HG02870 (cell line): ENCODE measurements around the gene TMED4.

Source experiments
- ATAC-seq: cut with Tn5 transposase; IDR thresholded peaks from one replicate; pipeline ENCODE4 v1.9.1; 2021; ENCODE audit warnings: mild to moderate bottlenecking, moderate library complexity; ENCODE audit not compliant: unreplicated experiment

TMED4 gene

DNA sequence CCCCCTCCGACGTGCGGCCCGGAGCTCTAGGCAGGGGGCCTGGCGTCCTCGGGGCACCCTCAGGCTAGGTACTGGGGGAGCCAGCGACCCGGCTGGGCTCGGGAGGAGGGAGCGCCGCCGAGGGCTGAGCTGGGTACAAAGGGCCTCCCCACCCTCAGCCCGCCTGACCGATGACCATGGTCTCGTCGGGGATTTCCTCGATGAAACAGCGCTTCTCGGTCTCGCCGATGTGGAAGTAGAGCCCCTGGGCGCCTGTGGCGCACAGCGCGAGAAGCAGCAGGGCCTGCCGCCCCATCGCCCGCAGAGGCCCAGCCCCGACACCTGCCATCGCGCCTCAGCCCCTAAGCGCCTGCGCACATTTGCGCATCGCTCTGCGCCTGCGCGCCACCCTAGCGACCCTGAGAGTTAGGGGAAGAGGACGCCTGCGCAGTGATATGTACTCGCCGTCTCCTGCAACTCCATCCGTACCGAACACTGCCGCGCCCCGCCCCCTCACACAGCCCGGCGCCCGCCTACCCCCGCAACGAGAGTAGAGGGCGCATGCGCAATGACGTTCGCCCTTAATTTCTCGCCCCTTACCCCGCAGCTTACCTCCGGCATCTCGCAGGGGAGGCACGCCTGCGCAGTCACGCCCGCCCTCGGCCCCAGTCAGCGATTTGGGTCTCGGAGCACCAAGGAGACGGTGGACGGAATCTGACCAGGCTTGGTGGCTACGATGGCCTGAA, at the start of gene TMED4:
Gene TMED4, minus strand, starts transcription at position 353 of the 725 bp plus-strand sequence. Its CDS starts 25 bp downstream, at position 328.
- ATAC-seq, result peak; percentile 89

DNA sequence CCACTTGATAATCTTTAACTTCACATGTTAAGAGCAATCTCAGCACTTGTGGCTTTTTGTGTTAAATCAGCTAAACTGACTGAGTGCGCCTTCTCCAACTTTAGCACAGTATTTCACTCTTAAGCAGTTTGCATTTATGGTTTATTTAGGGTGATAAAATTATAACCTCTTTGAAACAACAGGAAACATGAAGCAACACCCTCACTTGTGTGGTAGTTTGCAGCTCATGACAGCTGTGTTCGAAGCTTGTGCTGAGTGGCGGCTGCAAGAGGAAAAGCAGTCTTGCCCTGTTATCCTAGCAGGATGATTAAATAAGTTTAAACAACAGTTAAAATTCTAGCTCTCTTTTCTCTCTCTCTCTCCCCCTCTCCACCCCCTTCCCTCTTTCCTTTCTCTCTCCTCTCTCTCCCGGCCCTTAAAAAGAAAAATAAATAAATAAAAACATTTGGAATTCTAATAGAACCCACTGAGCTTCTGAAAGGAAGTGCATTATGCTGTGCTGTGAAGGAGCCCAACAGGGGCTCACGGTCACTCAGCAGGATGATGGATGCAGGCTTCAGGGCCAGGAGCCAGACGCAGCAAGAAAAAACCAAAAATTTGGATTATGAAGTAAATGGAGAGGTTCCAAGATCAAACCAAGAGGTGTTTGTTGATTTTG, 49.6 kb upstream of the TMED4 start:
- no peak for ATAC-seq

DNA sequence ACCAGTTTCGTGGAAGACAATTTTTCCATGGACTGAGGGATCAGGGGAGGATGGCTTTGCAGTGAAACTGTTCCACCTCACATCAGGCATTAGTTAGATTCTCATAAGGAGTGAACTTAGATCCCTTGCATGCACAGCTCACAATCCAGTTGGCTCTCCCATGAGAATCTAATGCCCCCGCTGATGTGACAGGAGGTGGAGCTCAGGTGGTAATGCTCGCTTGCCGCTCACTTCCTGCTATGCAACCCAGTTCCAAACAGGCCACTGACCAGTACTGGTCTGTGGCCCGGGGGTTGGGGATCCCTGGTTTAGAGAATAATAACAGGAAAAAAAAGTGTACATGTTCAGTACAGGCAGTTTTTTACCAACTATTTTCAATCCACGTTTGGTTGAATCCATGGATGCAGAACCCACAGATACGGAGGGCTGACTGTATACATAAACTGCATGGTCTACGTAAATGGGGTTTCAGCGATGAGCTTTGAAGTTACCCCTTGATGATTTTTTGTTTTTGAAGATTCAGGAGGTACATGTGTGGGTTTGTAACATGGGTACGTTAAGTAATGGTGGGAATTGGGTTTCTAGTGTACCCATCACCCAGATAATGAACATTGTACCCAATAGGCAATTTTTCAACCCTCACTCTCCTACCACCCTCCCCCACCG, 48.9 kb upstream of the TMED4 start:
- ATAC-seq, result no peak

DNA sequence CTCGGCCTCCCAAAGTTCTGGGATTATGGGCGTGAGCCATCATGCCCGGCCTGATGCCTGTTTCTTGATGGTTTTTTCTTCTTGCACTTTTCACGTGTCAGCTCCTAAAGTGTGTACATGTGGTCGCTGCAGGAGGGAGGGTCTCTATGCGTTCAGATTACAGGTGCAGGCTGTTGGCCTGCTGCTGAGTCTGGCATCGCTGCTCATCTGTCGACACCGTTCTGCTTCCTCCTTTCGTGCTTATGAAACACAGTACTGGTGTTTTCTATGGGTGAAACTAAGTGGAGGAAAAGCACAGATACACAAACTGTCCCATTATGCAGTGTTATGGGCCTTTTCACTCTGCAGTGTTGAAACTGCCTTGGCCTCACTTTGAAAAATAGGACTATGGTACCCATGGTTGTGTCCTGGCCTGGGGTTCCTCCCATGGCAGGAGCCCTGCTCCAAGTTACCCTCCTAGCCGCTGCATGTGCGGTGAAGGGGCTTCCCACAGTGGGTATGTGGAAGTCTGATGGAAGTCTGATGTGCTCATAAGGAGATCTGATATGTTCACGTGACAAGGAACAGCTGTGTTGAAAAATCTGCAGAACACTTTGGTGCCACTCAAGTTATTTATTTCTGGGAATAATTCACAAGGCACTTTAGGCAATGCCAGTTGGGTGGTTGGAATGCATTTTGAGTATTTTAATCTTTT, 47.9 kb upstream of the TMED4 start:
- peak; percentile 59 for ATAC-seq

DNA sequence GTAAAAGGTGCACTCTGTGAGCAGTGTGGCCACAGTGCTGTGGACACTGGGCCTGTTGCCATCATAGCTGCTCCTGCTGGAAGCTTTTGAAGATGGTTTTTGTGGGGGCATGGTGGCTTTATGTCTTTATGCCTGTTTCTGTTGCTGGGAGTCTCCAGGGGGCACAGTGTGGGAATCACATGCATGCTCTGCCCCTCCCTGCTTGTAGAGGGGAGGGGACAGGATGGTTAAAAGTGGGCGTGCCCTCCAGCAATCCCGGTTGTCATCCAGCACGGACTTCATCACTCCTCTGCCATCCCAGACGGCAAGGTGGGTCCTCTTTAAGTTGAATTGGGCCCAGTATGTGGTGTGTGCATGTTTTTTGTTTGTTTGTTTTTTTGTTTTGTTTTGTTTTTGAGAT, 44.6 kb upstream of the TMED4 start:
- ATAC-seq, result no peak

DNA sequence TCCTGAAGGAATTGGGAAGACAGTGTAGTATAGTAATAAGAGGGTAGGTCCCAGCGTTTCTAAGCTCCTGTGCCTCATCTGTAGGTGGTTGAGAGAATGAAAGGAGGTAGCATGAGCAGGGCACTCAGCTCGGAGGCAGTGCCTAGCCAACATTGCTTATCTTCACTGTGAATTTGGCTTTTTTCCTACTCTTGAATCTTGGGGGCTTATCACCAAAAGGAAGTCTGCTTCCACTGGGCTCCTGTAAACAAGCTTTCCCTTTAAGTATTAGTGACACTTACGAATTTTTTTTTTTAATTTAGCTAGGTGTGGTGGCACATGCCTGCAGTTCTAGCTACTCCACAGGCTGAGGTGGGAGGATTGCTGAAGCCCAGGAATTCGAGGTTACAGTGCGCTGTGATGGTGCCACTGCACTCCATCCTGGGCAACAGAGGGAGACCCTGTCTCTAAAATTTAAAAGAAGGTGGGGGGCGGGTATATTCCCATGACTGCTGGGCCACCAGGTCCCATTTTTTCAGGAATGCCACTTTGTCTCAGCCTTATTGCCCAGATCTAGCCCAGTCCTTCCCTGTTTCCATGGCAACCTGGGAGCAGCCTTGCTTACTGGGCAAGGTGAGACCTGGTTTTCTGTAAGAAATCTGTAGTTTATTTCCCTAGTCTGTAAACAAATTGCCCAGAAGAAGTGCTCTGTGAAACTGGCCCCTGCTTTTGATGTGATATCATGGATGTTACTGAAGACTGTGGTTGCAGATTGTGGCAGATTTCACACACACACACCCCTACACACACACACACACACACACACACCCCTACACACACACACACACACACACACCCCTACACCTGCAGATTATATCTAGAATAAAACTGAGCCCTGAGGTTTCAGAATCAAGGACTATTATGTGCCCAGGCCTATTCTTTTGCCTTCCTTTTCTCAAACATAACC, 43.8 kb upstream of the TMED4 start:
- ATAC-seq, result no peak

DNA sequence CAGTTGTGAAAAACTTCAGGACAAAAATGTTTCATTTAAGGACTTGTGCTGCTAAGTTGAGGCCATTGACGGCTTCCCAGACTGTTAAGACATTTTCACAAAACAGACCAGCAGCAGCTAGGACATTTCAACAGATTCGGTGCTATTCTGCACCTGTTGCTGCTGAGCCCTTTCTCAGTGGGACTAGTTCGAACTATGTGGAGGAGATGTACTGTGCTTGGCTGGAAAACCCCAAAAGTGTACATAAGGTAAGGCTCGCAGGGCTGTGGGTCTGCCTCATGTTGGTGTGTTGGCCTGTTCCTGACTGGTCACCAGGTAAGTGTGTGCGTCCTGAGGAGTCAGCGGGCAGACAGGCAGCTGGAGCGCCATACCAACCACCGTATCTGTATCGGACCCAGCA, 42.3 kb upstream of the TMED4 start:
- ATAC-seq, result no peak

DNA sequence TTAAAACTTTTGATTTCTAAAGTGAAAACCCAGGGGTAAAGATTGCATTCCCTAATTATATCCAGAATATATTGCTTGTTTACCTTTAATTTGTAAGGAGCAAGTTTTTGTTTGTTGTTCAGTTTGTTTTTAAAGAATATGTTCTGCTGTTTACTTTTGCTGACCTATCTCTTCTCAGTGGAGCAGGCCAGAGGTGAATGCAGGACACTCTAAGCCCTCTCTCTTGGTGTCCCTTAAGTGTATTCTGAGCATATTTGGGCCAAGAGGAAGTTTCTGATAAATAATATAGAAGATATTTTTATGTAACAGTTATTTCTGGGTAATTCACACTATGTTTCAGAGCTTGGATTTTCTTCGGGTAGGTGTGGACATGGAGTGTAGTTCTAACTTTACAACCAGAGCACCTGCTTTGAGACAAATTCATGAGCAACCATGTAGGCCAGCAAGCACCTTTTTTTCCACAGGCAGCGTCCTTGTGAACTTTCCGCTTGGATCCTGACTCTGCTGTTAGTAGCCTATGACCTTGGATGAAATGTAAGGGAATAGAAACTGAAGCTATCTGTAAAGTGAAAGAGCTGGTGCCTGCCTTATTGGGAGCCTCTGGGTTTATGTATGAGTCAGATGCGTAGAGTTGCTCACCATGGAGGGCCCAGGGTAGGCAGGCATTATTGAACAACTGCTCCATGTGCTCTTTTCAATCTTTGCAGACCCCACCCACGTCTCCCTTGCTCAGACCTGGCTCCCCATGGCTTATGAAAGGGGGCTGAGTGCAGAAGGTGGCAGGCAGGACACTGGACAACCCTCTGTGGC, 40.5 kb upstream of the TMED4 start:
- peak; percentile 70 for ATAC-seq

DNA sequence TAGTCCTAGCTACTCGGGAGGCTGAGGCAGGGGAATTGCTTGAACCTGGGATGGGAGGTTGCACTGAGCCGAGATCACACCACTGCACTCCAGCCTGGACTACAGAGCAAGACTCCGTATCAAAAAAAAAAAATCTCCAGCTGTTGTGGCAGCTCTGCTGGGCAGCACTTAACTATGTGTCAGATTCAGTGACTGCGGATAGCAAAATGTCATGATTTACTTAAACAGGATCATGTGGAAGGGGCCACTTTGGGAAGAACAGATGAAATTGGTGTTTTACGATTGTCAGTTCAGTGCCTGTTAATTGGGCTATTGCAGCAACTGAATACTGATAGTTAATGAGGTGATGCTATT, 39.7 kb upstream of the TMED4 start:
- ATAC-seq, result no peak

DNA sequence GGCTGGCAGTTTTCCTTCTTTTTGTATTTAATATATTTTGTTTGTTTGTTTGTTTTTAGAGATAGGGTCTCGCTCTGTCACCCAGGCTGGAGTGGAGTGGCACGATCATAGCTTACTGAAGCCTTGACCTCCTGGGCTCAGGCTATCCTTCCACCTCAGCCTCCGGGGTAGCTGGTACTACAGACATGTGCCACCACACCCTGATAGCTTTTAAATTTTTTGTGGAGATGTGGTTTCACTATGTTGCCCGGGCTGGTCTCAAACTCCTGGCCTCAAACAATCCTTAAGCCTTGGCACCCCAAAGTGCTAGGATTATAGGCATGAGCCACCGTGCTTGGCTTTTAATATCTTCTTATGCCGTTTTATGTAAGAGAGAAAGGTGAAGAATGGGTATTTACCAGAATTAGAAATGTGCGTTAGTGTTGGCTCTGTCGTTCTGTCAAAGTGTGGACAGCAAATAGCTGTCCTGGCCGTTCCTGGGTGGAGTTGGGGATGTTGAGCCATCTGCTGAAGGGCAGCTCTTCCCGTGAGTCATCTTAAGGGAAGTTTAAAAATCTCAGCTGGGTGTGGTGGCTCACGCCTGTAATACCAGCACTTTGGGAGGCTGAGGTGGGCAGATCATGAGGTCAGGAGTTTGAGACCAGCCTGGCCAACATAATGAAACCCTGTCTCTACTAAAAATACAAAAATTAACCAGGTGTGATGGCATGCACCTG, 39.2 kb upstream of the TMED4 start:
- no peak for ATAC-seq

DNA sequence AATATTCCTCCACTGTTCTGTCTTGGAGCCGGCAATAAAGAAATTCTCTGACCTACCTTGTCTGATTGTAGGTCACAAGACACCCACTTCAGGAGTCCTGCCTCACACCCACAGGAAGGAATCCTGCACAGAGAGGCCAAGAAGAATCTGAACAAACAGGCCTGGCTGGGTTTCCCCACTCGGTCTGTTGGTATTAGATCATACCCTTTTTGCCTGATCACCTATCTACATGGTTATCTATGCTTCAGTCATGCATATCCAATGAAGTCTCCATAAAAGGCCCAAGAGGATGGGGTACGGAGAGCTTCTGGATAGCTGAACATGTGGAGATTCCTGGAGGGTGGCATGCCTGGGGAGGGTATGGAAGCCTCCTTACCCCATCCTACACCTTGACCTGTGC, 36.7 kb upstream of the TMED4 start:
- ATAC-seq, result no peak

DNA sequence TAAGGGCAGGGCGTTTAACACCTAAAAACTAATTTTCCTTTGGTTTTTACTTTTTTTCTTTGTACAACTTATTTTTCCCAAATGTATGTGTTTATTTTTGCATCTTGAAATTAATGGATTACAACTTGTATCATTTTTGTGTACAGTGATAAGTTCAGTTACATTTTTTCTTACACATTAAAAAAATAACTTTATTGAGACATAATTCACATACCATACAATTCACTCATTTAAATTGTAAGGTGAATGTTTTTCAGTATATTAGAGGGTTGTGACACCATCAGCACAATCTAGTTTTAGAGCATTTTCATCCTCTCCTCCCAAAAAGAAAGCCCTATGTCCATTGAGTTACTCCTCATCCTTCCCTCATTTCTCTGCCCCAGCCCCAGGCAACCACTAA, 36.0 kb upstream of the TMED4 start:
- no peak for ATAC-seq

DNA sequence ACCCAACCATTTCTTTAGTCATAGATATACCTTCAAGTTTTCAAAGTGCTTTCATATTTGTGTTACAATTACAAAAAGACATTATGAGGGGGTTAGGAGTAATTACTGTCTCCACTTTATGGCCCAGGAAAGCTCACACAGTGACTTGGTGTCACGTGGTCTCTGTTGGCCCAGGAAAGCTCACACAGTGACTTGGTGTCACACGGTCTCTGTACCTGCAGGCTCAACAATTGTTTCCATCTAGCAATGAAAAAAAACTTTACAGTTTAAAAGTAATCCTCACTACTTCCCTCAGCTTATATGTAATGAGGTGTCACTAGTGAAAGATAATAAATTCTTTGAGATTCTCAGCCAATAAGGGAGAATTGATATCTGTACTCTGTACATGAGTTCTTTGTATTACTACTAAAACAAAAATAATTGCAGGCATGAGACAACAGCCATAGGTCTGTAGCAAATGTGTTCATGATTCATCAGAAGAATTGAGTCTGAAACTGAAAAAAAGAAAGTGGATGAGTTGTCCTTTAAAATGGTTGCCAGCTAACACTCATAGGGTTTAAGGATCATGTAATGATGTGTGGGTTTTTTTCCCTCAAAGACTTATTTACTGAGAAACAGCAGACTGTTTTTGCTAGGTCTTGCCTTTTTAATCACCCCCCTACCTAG, 35.3 kb upstream of the TMED4 start:
- peak; percentile 45 for ATAC-seq

DNA sequence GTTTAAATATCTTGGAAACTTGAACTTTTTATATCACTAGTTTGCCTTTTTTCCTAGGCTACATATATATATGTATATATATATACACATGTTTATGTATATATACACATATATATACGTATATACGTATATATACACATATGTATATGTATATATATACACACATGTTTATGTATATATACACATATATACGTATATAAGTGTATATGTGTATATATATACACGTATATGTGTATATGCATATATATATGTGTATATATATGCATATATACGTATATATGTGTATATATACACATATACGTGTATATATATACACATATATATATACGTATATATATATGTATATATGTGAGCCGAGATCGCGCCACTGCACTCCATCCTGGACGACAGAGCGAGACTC, 34.5 kb upstream of the TMED4 start:
- no peak for ATAC-seq

DNA sequence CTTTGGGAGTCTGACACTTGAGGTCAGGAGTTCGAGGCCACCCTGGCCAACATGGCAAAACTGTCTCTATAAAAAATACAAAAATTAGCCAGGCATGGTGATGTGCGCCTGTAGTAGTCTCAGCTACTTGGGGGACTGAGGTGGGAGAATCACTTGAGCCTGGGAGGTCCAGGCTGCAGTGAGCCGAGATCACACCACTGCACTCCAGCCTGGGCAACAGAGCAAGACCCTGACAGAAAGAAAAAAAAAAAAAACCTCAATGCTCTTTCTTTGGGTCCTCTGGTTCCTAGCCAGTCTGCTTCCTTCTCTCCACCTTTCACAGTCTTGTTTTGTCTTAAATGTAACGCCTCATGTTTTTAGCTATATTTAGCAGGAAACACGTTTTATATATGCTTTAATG, 33.8 kb upstream of the TMED4 start:
- no peak for ATAC-seq

DNA sequence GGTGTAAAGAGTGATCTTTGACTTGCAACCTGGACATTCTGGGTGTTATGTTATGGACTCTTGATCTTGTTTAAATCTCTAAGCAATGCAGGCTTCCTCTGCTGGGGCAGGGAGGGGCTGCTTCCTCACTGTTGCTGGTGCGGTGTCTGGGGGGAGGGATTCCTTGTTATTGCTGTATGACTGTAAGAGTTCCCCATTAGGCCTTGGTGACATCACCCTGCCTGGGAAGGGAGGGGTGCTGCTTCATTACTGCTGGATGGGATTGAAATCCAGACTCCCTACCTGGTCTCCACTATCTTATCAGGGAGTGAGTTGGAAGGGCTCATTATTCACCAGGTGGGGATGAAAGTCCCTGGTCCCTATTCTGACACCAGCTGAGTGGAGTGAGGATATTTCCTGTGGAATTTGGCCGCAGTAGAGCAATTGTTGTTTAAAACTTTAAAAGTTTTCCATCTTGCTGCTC, 33.1 kb upstream of the TMED4 start:
- ATAC-seq, result peak; percentile 38

DNA sequence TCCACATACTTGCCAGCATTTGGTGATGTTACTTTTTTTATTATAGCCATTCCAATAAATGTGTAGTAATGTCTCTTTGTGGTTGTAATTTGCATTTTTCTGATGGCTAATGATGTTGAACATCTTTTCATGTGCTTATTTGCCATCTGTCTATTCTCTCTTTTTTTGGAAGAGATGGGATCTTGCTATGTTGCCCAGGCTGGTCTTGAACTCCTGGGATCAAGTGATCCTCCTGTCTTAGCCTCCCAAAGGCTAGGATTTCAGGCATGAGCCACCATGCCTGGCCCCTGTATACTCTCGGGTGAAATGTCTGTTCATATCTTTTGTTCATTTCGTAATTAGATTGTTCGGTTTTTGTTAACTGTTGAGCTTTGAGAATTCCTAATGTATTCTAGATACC, 27.8 kb upstream of the TMED4 start:
- ATAC-seq, result no peak

DNA sequence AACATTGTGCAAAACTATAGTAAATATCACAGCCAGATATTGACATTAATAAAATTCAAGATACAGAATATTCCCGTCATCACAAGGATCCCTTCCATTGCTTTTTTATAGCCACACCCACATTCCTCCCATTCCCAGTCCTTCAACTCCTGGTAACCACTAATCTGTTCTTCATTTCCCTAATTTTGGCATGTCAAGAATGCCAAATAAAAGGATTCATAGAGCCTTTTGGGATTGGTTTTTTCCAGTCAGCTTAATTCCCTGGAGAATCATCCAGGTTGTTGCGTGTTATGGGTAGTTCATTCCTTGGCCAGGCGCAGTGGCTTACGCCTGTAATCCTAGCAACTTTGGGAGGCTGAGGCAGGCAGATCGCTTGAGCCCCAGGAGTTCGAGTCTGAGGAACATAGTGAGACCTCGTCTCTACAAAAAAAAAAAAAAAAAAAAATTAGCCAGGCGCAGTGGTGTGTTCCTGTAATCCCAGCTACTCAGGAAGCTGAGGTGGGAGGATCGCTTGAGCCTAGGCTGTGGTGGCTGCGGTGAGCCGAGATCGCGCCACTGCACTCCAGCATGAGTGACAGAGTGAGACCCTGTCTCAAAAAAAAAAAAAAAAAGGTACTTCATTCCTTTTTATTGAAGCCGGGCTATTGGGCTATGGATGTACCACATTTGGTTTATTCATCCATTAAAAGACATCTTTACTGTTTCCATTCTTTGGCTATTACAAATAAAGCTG, 27.1 kb upstream of the TMED4 start:
- ATAC-seq, result no peak
